OCI-LY1 (cell line): ENCODE measurements around the gene PARD3B.

Source experiments
- EZH2 ChIP-seq: fragments of 200-600 bp; sonication (generic), shearing (Covaris generic); IDR thresholded peaks from 2 replicates; pipeline ENCODE4 v1.8.0; 2017; ENCODE audit warnings: borderline replicate concordance, mixed run types, mild to moderate bottlenecking, antibody characterized with exemption, low read length, moderate library complexity, mixed read lengths
- TF ChIP-seq, protein P1 (sequence below): fragments of 200-600 bp; sonication (generic), shearing (Covaris generic); IDR thresholded peaks from 2 replicates; pipeline ENCODE4 v1.5.1; 2017; ENCODE audit warnings: mild to moderate bottlenecking, antibody characterized with exemption, low read length, moderate library complexity, mixed read lengths

DNA sequence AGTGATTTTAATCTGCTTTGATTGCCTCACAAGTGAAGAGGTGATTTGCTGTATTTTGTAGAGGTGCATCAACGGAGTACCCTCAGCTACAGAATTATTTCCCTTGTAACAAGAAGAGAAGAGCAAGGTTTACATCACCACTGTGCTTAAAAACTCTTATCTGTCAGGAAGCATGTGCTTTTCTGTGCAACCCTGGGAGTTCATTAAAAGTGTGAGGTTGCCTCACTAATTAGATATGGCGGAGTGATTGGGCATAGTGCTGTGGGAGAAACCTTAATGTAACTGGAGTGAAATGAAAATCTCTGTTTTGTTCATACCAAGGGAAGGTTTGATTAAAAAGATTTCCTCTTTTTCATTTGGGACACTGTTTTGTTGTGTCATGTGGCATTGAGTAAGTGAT is 544.7 kb downstream of the PARD3B start:
- no peak for TF ChIP-seq EZH2
- TF ChIP-seq, protein P1, sequence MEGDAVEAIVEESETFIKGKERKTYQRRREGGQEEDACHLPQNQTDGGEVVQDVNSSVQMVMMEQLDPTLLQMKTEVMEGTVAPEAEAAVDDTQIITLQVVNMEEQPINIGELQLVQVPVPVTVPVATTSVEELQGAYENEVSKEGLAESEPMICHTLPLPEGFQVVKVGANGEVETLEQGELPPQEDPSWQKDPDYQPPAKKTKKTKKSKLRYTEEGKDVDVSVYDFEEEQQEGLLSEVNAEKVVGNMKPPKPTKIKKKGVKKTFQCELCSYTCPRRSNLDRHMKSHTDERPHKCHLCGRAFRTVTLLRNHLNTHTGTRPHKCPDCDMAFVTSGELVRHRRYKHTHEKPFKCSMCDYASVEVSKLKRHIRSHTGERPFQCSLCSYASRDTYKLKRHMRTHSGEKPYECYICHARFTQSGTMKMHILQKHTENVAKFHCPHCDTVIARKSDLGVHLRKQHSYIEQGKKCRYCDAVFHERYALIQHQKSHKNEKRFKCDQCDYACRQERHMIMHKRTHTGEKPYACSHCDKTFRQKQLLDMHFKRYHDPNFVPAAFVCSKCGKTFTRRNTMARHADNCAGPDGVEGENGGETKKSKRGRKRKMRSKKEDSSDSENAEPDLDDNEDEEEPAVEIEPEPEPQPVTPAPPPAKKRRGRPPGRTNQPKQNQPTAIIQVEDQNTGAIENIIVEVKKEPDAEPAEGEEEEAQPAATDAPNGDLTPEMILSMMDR, result no peak
